Uterus (tissue), 2 donors: ENCODE results near the gene C19orf73.
A peak's percentile ranks its signal among the peaks of the same experiment; 100 is the strongest.

Experiments
- CTCF ChIP-seq, 4 experiments: fragments of 200-600 bp in 2 of 4; fragments of 450-650 bp in 2 of 4; sonication (generic) in 2 of 4; IDR thresholded peaks; one replicate each; pipeline ENCODE4 v1.5.1; 2016 to 2019; ENCODE audit warnings: antibody characterized with exemption in 4 of 4, mild to moderate bottlenecking in 2 of 4, moderate library complexity in 1 of 4
- POLR2A ChIP-seq, 2 donors: fragments of 450-650 bp; IDR thresholded peaks; one replicate each; pipeline ENCODE4 v1.6.1; 2016; ENCODE audit warnings: antibody characterized with exemption in 2 of 2, mild to moderate bottlenecking in 1 of 2, moderate library complexity in 1 of 2

GRCh38 chr19:49127674-49128544 lies 9.0 kb upstream of the C19orf73 start:
- TF ChIP-seq POLR2A (IDR thresholded peaks at IDR 0.05): peak in 1 of 2 donors; percentile 26
- peak; percentile 8 to 52 (median 32) for TF ChIP-seq CTCF (IDR thresholded peaks at IDR 0.05)
